SK-N-SH (cell line): ENCODE data around the gene P2RY8. TPM values are rescaled to one million over a fixed set of nuclear protein-coding genes. Genes with fewer than 3 reads are reported as not detected.

ENCODE experiments used
- CTCF ChIA-PET: fragments of 300-600, 350-600 bp; formaldehyde crosslinking; extraction: SDS; loops from one replicate; lab custom pipeline; 2021; lab: Yijun Ruan, JAX
- POLR2A ChIA-PET: fragments of 350-600 bp; sonication (Branson Sonifier 250); formaldehyde crosslinking; extraction: SDS; loops from one replicate; lab custom pipeline; 2020; ENCODE audit warnings: antibody characterized with exemption, inconsistent platforms; lab: Yijun Ruan, JAX
- DNase-seq: peaks from one replicate; pipeline ENCODE4 v3.0.0; 2012
- H2AFZ ChIP-seq: fragments of 200-600 bp; sonication (generic); 2 replicates; pipeline ENCODE4 v1.8.1; 2016; ENCODE audit warnings: antibody characterized with exemption, mild to moderate bottlenecking, low read depth
- H3F3A ChIP-seq: fragments of 200-600 bp; sonication (generic); replicated peaks from 2 replicates; pipeline ENCODE3; 2016; ENCODE audit warnings: antibody characterized with exemption, mild to moderate bottlenecking; ENCODE audit not compliant: insufficient read depth
- H3K27ac ChIP-seq, 2 experiments: fragments of 200-500 bp in 1 of 2; fragments of 200-600 bp in 1 of 2; sonication (Bioruptor generic) in 1 of 2; sonication (generic), shearing (Covaris generic) in 1 of 2; 2 replicates each; pipeline versions ENCODE4 v1.5.1 to v1.6.1; 2014 to 2016; ENCODE audit warnings: low read depth in 2 of 2, inconsistent platforms in 1 of 2, low read length in 1 of 2, mild to moderate bottlenecking in 1 of 2, mixed read lengths in 1 of 2
- H3K27me3 ChIP-seq: fragments of 200-600 bp; sonication (generic), shearing (Covaris generic); 2 replicates; pipeline ENCODE4 v1.6.1; 2016; ENCODE audit warnings: mixed run types; ENCODE audit not compliant: insufficient read depth
- H3K36me3 ChIP-seq, 2 experiments: fragments of 200-500 bp in 1 of 2; fragments of 200-600 bp in 1 of 2; sonication (Bioruptor generic) in 1 of 2; sonication (generic) in 1 of 2; replicated peaks in 1 of 2; 2 replicates each; pipeline versions ENCODE3 to v1.5.1; 2014 to 2016; ENCODE audit warnings: low read length in 1 of 2, mild to moderate bottlenecking in 1 of 2; ENCODE audit not compliant: insufficient read depth in 2 of 2, control insufficient read depth in 1 of 2
- H3K4me1 ChIP-seq, 2 experiments: fragments of 200-500 bp in 1 of 2; fragments of 200-600 bp in 1 of 2; sonication (Bioruptor generic) in 1 of 2; sonication (generic), shearing (Covaris generic) in 1 of 2; 2 replicates each; pipeline versions ENCODE4 v1.5.1 to v1.6.1; 2014 to 2016; ENCODE audit warnings: low read depth in 1 of 2, low read length in 1 of 2, mixed run types in 1 of 2; ENCODE audit not compliant: insufficient read depth in 2 of 2, control insufficient read depth in 1 of 2
- H3K4me2 ChIP-seq: fragments of 200-600 bp; sonication (generic), shearing (Covaris generic); 2 replicates; pipeline ENCODE4 v1.6.1; 2017; ENCODE audit warnings: mixed run types
- H3K4me3 ChIP-seq, 2 experiments: fragments of 200-500 bp in 1 of 2; fragments of 200-600 bp in 1 of 2; sonication (Bioruptor generic) in 1 of 2; sonication (generic), shearing (Covaris generic) in 1 of 2; 2 replicates each; pipeline versions ENCODE4 v1.5.1 to v1.8.1; 2014 to 2016; ENCODE audit warnings: low read depth in 2 of 2, inconsistent platforms in 1 of 2, low read length in 1 of 2, mild to moderate bottlenecking in 1 of 2, mixed read lengths in 1 of 2, moderate library complexity in 1 of 2
- H3K79me2 ChIP-seq: fragments of 200-600 bp; sonication (generic); 2 replicates; pipeline ENCODE4 v1.8.1; 2017; ENCODE audit warnings: mild to moderate bottlenecking; ENCODE audit not compliant: insufficient read depth
- H3K9ac ChIP-seq: fragments of 200-600 bp; sonication (generic); 2 replicates; pipeline ENCODE4 v1.6.1; 2017; ENCODE audit warnings: mixed run types
- H3K9me2 ChIP-seq: fragments of 200-600 bp; sonication (generic); 2 replicates; pipeline ENCODE4 v1.6.1; 2017; ENCODE audit warnings: mixed run types
- H3K9me3 ChIP-seq: fragments of 200-600 bp; sonication (generic); 2 replicates; pipeline ENCODE4 v1.6.1; 2017; ENCODE audit warnings: mixed run types, mild to moderate bottlenecking, moderate library complexity
- H4K20me1 ChIP-seq: fragments of 200-600 bp; sonication (generic); 2 replicates; pipeline ENCODE4 v1.6.1; 2017; ENCODE audit warnings: mild to moderate bottlenecking, mixed run types; ENCODE audit not compliant: insufficient read depth
- EZH2phosphoT487 ChIP-seq: fragments of 200-600 bp; sonication (generic); IDR thresholded peaks from 2 replicates; pipeline ENCODE4 v1.6.1; 2017; ENCODE audit warnings: low read depth, mixed run types, mild to moderate bottlenecking, antibody characterized with exemption, moderate library complexity, borderline replicate concordance
- JUND ChIP-seq: IDR thresholded peaks from 2 replicates; pipeline ENCODE4 v1.4.0; 2012
- NRF1 ChIP-seq: IDR thresholded peaks from 2 replicates; pipeline ENCODE4 v1.6.1; 2012; ENCODE audit warnings: low read depth, mild to moderate bottlenecking, low read length
- RFX5 ChIP-seq: IDR thresholded peaks from 2 replicates; pipeline ENCODE4 v1.6.1; 2012; ENCODE audit warnings: mild to moderate bottlenecking, improper control_type of control experiment, low read length
- TAF1 ChIP-seq: IDR thresholded peaks from 2 replicates; pipeline ENCODE4 v1.6.1; 2012; ENCODE audit warnings: low read depth, mild to moderate bottlenecking, low read length, moderate library complexity, borderline replicate concordance
- TCF12 ChIP-seq: IDR thresholded peaks from 2 replicates; pipeline ENCODE4 v1.4.0; 2012
- WGBS: methylation state at CpG from one replicate; pipeline ENCODE4 v1.1.6; 2017; ENCODE audit warnings: low lambda C conversion rate; 5-methylcytosine and 5-hydroxymethylcytosine counted together
- polyA plus RNA-seq, 3 experiments: library from polyadenylated mRNA; depleted of rRNA; stranded (reverse); fragments of >200 nt; gene quantifications; 2 replicates each; pipeline ENCODE4 v1.2.3, GENCODE V29; 2012
- TF ChIP-seq, protein P1 (sequence below): IDR thresholded peaks from 2 replicates; pipeline ENCODE4; 2012
- TF ChIP-seq, protein P2 (sequence below): fragments of 200-600 bp; sonication (generic); IDR thresholded peaks from 2 replicates; pipeline ENCODE4 v1.6.1; 2017; ENCODE audit warnings: antibody characterized with exemption, mild to moderate bottlenecking, moderate library complexity
- TF ChIP-seq, protein P3 (sequence below): IDR thresholded peaks from 2 replicates; pipeline ENCODE4 v1.4.0; 2012; ENCODE audit warnings: low read depth

The P2RY8 gene
- polyA plus RNA-seq, 1 of the 3 experiments (the other 2 are of a cell fraction), result 0.08 TPM

DNA sequence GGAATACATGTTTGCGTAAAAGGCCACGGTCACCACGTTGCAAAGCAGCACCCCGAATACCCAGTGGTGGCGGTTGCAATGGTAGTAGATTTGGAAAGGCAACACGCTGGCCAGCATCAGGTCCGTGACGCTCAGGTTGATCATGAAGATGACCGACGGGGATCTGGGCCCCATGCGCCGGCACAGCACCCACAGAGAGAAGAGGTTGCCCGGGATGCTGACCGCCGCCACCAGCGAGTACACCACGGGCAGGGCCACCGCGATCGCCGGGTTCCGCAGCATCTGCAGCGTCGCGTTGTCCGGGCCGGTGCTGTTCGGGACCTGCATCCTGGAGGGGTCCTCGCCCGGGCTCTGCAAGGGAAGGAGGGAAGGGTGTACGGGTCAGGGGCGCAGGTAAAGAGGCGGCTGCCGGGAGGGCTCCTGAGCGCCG, 70.7 kb downstream of the P2RY8 start:
- Histone ChIP-seq H3K4me3 (no peak overlapping the region), H4K20me1 (no peaks in the 10 kb centered on the region), H3K9me3 (no peaks in the 10 kb centered on the region), H3K36me3 (no peaks in the 10 kb centered on the region), H3F3A (peaks cover 15% of the 10 kb centered on the region), H3K4me2 (no peak overlapping the region), H3K79me2 (no peaks in the 10 kb centered on the region), H3K4me1 (peaks cover 0 to 10% of the 10 kb centered on the region in 2 experiments; a peak in 1 of 4 replicates), H3K27me3 (peaks cover 42% of the 10 kb centered on the region; the same call in 1 of the 2 replicates), H3K9me2 (no peaks in the 10 kb centered on the region), H2AFZ (no peak overlapping the region), H3K27ac (no peak overlapping the region), H3K9ac (no peak overlapping the region)
- CTCF ChIA-PET, result no interaction called here
- DNase-seq, result no peak
- TF ChIP-seq JUND, result no peak
- 8% methylated on average over 30 of the region's 36 CpGs for WGBS
- POLR2A ChIA-PET, result no interaction called here

DNA sequence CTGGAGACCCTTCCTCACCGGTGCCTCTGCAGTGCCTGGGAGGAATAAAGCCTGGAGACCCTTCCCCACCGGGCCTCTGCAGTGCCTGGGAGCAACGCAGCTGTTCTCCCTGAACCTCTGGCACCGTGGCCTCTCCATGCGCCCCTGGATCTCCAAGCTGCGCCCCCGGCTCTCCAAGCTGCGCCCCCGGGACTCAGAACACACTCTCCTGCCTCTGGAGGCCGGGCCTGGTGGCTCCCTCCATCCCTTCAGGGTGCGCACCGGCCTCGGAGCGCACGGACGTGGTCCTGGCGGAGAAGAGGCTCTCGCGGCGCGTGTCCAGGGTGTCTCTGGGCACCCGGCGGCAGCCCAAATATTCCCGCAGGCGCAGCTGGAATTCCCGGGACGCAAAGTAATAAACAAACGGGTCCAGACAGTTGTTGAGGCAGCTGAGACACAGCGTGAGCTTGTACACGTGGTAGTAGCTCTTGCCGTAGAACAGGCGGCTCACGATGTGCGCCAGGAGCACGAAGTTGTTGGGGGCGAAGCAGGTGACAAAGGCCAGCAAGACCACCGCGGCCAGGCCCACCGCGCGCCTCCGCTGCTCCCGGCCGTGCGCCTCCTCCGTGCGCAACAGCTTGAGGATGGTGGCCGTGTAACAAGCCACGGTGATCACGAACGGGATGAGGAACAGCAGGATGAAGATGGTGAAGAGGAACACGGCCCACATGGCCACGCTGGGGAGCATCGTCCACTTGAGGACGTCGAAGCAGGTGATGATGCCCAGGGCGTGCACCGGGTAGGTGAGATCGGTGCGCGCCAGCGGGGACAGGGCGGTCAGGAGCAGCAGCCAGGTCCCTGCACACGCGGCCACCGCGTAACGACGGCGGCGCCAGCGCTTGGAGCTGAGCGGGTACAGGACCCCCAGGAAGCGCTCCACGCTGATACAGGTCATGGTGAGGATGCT, 71.4 kb downstream of the P2RY8 start:
- Histone ChIP-seq H3K4me1 (peaks cover 0 to 10% of the 10 kb centered on the region in 2 experiments; a peak in 1 of 4 replicates), H3K9ac (no peak overlapping the region), H3F3A (peaks cover 15% of the 10 kb centered on the region), H3K9me2 (no peaks in the 10 kb centered on the region), H3K79me2 (no peaks in the 10 kb centered on the region), H2AFZ (no peak overlapping the region), H3K4me3 (no peak overlapping the region), H3K27me3 (peaks cover 35% of the 10 kb centered on the region; the same call in 1 of the 2 replicates), H3K36me3 (no peaks in the 10 kb centered on the region), H4K20me1 (no peaks in the 10 kb centered on the region), H3K9me3 (no peaks in the 10 kb centered on the region), H3K27ac (no peak overlapping the region), H3K4me2 (no peak overlapping the region)
- CTCF ChIA-PET, result no interaction called here
- POLR2A ChIA-PET, result no interaction called here
- DNase-seq, result no peak
- WGBS, result 19% methylated on average over 31 of the region's 75 CpGs
- TF ChIP-seq, protein P1, sequence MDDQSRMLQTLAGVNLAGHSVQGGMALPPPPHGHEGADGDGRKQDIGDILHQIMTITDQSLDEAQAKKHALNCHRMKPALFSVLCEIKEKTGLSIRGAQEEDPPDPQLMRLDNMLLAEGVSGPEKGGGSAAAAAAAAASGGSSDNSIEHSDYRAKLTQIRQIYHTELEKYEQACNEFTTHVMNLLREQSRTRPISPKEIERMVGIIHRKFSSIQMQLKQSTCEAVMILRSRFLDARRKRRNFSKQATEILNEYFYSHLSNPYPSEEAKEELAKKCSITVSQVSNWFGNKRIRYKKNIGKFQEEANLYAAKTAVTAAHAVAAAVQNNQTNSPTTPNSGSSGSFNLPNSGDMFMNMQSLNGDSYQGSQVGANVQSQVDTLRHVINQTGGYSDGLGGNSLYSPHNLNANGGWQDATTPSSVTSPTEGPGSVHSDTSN, result no peak
- no peak for TF ChIP-seq EZH2phosphoT487
- TF ChIP-seq, protein P2, sequence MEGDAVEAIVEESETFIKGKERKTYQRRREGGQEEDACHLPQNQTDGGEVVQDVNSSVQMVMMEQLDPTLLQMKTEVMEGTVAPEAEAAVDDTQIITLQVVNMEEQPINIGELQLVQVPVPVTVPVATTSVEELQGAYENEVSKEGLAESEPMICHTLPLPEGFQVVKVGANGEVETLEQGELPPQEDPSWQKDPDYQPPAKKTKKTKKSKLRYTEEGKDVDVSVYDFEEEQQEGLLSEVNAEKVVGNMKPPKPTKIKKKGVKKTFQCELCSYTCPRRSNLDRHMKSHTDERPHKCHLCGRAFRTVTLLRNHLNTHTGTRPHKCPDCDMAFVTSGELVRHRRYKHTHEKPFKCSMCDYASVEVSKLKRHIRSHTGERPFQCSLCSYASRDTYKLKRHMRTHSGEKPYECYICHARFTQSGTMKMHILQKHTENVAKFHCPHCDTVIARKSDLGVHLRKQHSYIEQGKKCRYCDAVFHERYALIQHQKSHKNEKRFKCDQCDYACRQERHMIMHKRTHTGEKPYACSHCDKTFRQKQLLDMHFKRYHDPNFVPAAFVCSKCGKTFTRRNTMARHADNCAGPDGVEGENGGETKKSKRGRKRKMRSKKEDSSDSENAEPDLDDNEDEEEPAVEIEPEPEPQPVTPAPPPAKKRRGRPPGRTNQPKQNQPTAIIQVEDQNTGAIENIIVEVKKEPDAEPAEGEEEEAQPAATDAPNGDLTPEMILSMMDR, result no peak
- no peak for TF ChIP-seq NRF1
- no peak for TF ChIP-seq TAF1
- TF ChIP-seq TCF12, result no peak
- TF ChIP-seq, protein P3, sequence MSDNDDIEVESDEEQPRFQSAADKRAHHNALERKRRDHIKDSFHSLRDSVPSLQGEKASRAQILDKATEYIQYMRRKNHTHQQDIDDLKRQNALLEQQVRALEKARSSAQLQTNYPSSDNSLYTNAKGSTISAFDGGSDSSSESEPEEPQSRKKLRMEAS, result no peak
- TF ChIP-seq RFX5, result no peak
